B cell (primary cell): ENCODE measurements around the gene C1R.
A peak's percentile ranks its signal among the peaks of the same experiment; 100 is the strongest.

Experiments
- CTCF ChIP-seq: fragments of 200-600 bp; IDR thresholded peaks from one replicate; pipeline ENCODE4 v1.8.0; 2022; ENCODE audit warnings: antibody characterized with exemption, mild to moderate bottlenecking
- EZH2 ChIP-seq: IDR thresholded peaks from 2 replicates; pipeline ENCODE4 v1.6.1; 2012; ENCODE audit warnings: borderline replicate concordance, low read depth, mild to moderate bottlenecking, moderate library complexity, low read length; ENCODE audit not compliant: insufficient read depth, poor library complexity, severe bottlenecking

GRCh38 chr12:7108796-7109571 lies 16.7 kb upstream of the C1R start, which contains the start of gene C1RL:
- TF ChIP-seq CTCF (peak; percentile 92), EZH2 (no peak)
